K562 (cell line): ENCODE results near the gene ACAT2. TPM values are rescaled to one million over a fixed set of nuclear protein-coding genes. Genes with fewer than 3 reads are reported as not detected.

Experiments used
- CC2D1A ChIP-seq: fragments of 450-650 bp; IDR thresholded peaks from 2 replicates; pipeline ENCODE4 v1.6.1; 2017; ENCODE audit warnings: mild to moderate bottlenecking
- DIDO1 ChIP-seq: fragments of 450-650 bp; IDR thresholded peaks from 2 replicates; pipeline ENCODE4 v1.6.1; 2016; ENCODE audit warnings: low read depth, missing biosample characterization, missing genetic modification characterization
- E2F3 ChIP-seq: fragments of 250-450 bp; sonication (Bioruptor Pico); IDR thresholded peaks from 2 replicates; pipeline ENCODE4 v1.4.0; 2020; ENCODE audit warnings: mild to moderate bottlenecking
- GATAD2B ChIP-seq: fragments of 450-650 bp; IDR thresholded peaks from 2 replicates; pipeline ENCODE4 v1.6.1; 2017; ENCODE audit warnings: mild to moderate bottlenecking, borderline replicate concordance
- HCFC1 ChIP-seq: IDR thresholded peaks from 2 replicates; pipeline ENCODE4 v1.6.1; 2012; ENCODE audit warnings: low read depth, low read length, improper control_type of control experiment
- HDAC1 ChIP-seq, 2 experiments: fragments of 450-650 bp; IDR thresholded peaks; 2 replicates each; pipeline ENCODE4 v1.6.1; 2016 to 2017; ENCODE audit warnings: inconsistent platforms in 1 of 2, mild to moderate bottlenecking in 1 of 2, moderate library complexity in 1 of 2
- NR2C1 ChIP-seq, 2 experiments: fragments of 450-650 bp; IDR thresholded peaks; 2 replicates each; pipeline ENCODE4 v1.6.1; 2017; ENCODE audit warnings: mild to moderate bottlenecking in 2 of 2, antibody characterized with exemption in 1 of 2, inconsistent platforms in 1 of 2, missing compliant biosample characterization in 1 of 2, missing genetic modification characterization in 1 of 2
- PATZ1 ChIP-seq: fragments of 250-450 bp; sonication (Bioruptor Pico); IDR thresholded peaks from 2 replicates; pipeline ENCODE4 v1.5.0; 2020; ENCODE audit warnings: mild to moderate bottlenecking, borderline replicate concordance
- RUNX1 ChIP-seq: sonication (generic); IDR thresholded peaks from 2 replicates; pipeline ENCODE4 v1.6.1; 2016; ENCODE audit warnings: antibody characterized with exemption, low read depth
- SAP30 ChIP-seq: fragments of 200-600 bp; sonication (generic); IDR thresholded peaks from 2 replicates; pipeline ENCODE4 v1.6.1; 2012; ENCODE audit warnings: borderline replicate concordance, low read depth, mild to moderate bottlenecking, moderate library complexity, low read length, control low read depth, inconsistent platforms; ENCODE audit not compliant: insufficient read depth, poor library complexity, severe bottlenecking
- SIN3A ChIP-seq, 2 experiments: fragments of 150-350 bp in 1 of 2; IDR thresholded peaks; 2 replicates each; pipeline ENCODE4 v1.6.1; 2011 to 2016; ENCODE audit warnings: borderline replicate concordance in 2 of 2, low read depth in 2 of 2, low read length in 2 of 2, mild to moderate bottlenecking in 2 of 2, moderate library complexity in 2 of 2; ENCODE audit not compliant: control insufficient read depth in 1 of 2
- SLC30A9 ChIP-seq: fragments of 250-450 bp; sonication (Bioruptor Pico); IDR thresholded peaks from 2 replicates; pipeline ENCODE4 v1.8.0; 2022; ENCODE audit warnings: mild to moderate bottlenecking, moderate library complexity
- THAP12 ChIP-seq: fragments of 250-450 bp; sonication (Bioruptor Pico); IDR thresholded peaks from 2 replicates; pipeline ENCODE4 v1.9.0; 2021; ENCODE audit warnings: mild to moderate bottlenecking, inconsistent platforms
- polyA plus RNA-seq, 8 experiments: library from polyadenylated mRNA; depleted of rRNA in 4 of 8; stranded (reverse) in 5 of 8; unstranded in 3 of 8; fragments of >200 nt; fragmentation: Nextera tagmentation in 2 of 8; fragmentation: Illumina TruSeq in 1 of 8; extraction: Ambion mirVana in 2 of 8; extraction: Trizol in 1 of 8; gene quantifications; 2 replicates each; pipeline versions ENCODE4 v1.2.1 to v1.2.3, GENCODE V29; 2011 to 2014; ENCODE audit warnings: inconsistent platforms in 1 of 8, missing spikeins in 1 of 8
- total RNA-seq, 7 experiments: library from RNA; depleted of rRNA in 6 of 7; stranded (reverse); fragments of >200 nt in 6 of 7; fragmentation: Illumina TruSeq in 2 of 7; extraction: Trizol in 2 of 7; gene quantifications; 2 replicates each; pipeline versions ENCODE4 v1.2.1 to v1.2.3, GENCODE V29; 2011 to 2021; ENCODE audit warnings: low replicate concordance in 1 of 7
- TF ChIP-seq, protein P1 (sequence below): sonication (generic); formaldehyde crosslinking; IDR thresholded peaks from 2 replicates; pipeline ENCODE4 v1.8.1; 2023; ENCODE audit warnings: mild to moderate bottlenecking, missing genetic modification reagents
- TF ChIP-seq, protein P2 (sequence below): fragments of 250-450 bp; sonication (Bioruptor Pico); IDR thresholded peaks from 2 replicates; pipeline ENCODE4 v1.4.0; 2020; ENCODE audit warnings: borderline replicate concordance
- TF ChIP-seq, protein P3 (sequence below): sonication (generic); formaldehyde crosslinking; IDR thresholded peaks from 2 replicates; pipeline ENCODE4 v1.8.0; 2022; ENCODE audit warnings: mild to moderate bottlenecking, low read depth, missing genetic modification reagents

Gene ACAT2
- total and polyA plus RNA-seq, 9 of the 15 experiments (the other 6 are each of a cell fraction or from before 2014, with no cell fraction given): 63.0 to 309 (median 144) TPM

GRCh38 chr6:159727717-159728445 lies 34.0 kb upstream of the ACAT2 start (continued):
- no peak for TF ChIP-seq SAP30
- 0 out of 2 replicates have a peak, but pooled peaks have one; percentile 2 for TF ChIP-seq GATAD2B
- no peak for TF ChIP-seq NR2C1 (IDR thresholded peaks at IDR 0.05)
- peak; percentile 40; the same call in 1 of the 2 replicates for TF ChIP-seq NR2C1 (tag; IDR thresholded peaks at IDR 0.05)
- no peak for TF ChIP-seq SLC30A9 (CRISPR knock-in tag)
- peak in 1 of 2 experiments; percentile 71; a peak in 1 of 4 replicates for TF ChIP-seq SIN3A (IDR thresholded peaks at IDR 0.05; ENCODE audit: borderline replicate concordance in 2 of 2, control insufficient read depth in 1 of 2, low read depth in 2 of 2, low read length in 2 of 2)
- TF ChIP-seq, protein P1, sequence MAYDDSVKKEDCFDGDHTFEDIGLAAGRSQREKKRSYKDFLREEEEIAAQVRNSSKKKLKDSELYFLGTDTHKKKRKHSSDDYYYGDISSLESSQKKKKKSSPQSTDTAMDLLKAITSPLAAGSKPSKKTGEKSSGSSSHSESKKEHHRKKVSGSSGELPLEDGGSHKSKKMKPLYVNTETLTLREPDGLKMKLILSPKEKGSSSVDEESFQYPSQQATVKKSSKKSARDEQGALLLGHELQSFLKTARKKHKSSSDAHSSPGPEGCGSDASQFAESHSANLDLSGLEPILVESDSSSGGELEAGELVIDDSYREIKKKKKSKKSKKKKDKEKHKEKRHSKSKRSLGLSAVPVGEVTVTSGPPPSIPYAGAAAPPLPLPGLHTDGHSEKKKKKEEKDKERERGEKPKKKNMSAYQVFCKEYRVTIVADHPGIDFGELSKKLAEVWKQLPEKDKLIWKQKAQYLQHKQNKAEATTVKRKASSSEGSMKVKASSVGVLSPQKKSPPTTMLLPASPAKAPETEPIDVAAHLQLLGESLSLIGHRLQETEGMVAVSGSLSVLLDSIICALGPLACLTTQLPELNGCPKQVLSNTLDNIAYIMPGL (CRISPR knock-in tag): 0 out of 2 replicates have a peak, but pooled peaks have one; percentile 12
- peak; percentile 17; the same call in 1 of the 2 replicates for TF ChIP-seq HCFC1
- TF ChIP-seq THAP12: peak; percentile 95
- no peak for TF ChIP-seq RUNX1
- TF ChIP-seq E2F3 (CRISPR knock-in tag): peak; percentile 81
- TF ChIP-seq, protein P2, sequence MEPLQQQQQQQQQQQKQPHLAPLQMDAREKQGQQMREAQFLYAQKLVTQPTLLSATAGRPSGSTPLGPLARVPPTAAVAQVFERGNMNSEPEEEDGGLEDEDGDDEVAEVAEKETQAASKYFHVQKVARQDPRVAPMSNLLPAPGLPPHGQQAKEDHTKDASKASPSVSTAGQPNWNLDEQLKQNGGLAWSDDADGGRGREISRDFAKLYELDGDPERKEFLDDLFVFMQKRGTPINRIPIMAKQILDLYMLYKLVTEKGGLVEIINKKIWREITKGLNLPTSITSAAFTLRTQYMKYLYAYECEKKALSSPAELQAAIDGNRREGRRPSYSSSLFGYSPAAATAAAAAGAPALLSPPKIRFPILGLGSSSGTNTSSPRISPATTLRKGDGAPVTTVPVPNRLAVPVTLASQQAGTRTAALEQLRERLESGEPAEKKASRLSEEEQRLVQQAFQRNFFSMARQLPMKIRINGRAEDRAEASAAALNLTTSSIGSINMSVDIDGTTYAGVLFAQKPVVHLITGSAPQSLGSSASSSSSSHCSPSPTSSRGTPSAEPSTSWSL (CRISPR knock-in tag): no peak
- peak in 1 of 2 experiments; percentile 57; a peak in 2 of 4 replicates for TF ChIP-seq HDAC1 (IDR thresholded peaks at IDR 0.05)
- TF ChIP-seq CC2D1A: no peak
- TF ChIP-seq PATZ1 (CRISPR knock-in tag): no peak
- TF ChIP-seq, protein P3, sequence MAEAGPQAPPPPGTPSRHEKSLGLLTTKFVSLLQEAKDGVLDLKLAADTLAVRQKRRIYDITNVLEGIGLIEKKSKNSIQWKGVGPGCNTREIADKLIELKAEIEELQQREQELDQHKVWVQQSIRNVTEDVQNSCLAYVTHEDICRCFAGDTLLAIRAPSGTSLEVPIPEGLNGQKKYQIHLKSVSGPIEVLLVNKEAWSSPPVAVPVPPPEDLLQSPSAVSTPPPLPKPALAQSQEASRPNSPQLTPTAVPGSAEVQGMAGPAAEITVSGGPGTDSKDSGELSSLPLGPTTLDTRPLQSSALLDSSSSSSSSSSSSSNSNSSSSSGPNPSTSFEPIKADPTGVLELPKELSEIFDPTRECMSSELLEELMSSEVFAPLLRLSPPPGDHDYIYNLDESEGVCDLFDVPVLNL (CRISPR knock-in tag): peak; percentile 49; the same call in 1 of the 2 replicates
- TF ChIP-seq DIDO1: no peak
